Activated naive CD4-positive, alpha-beta T cell (primary cell): ENCODE measurements around the gene NRG3.
"Not testable (repeated sequence)": the region's sequence is repeated elsewhere in the genome, so short reads cannot be mapped to it uniquely, and the experiment has no call there.

Source experiments
- DNase-seq, 4 experiments: peaks; one replicate each; lab custom pipeline; 2025; lab: John Stamatoyannopoulos, UW

NRG3 gene

GRCh38 chr10:81959016-81959415, 84.0 kb downstream of the NRG3 start:
- no peak for DNase-seq

- DNase-seq = no peak
Measured at GRCh38 chr10:81961451-81962184, 86.6 kb downstream of the NRG3 start.

GRCh38 chr10:81963606-81964005, 88.6 kb downstream of the NRG3 start:
- DNase-seq = no peak

GRCh38 chr10:81967716-81968115, 92.7 kb downstream of the NRG3 start:
- no peak for DNase-seq

GRCh38 chr10:81969136-81969535, 94.1 kb downstream of the NRG3 start:
- no peak for DNase-seq

GRCh38 chr10:81978238-81978637, 103.2 kb downstream of the NRG3 start:
- DNase-seq = no peak

- DNase-seq = no peak
Measured at GRCh38 chr10:81981724-81982123, 106.7 kb downstream of the NRG3 start.

- DNase-seq = no peak
Measured at GRCh38 chr10:81984428-81984827, 109.4 kb downstream of the NRG3 start.

GRCh38 chr10:81995254-81995653, 120.3 kb downstream of the NRG3 start:
- DNase-seq = no peak

GRCh38 chr10:81996927-81997326, 121.9 kb downstream of the NRG3 start:
- no peak for DNase-seq

GRCh38 chr10:82020999-82021398, 146.0 kb downstream of the NRG3 start:
- DNase-seq = no peak

GRCh38 chr10:82027711-82028110, 152.7 kb downstream of the NRG3 start:
- DNase-seq = no peak

- DNase-seq = no peak
Measured at GRCh38 chr10:82037076-82037475, 162.1 kb downstream of the NRG3 start.

GRCh38 chr10:82038587-82038986, 163.6 kb downstream of the NRG3 start:
- DNase-seq = no peak

GRCh38 chr10:82040336-82040735, 165.3 kb downstream of the NRG3 start:
- no peak for DNase-seq

GRCh38 chr10:82041018-82041417, 166.0 kb downstream of the NRG3 start:
- no peak for DNase-seq

- DNase-seq = no peak
Measured at GRCh38 chr10:82056391-82056790, 181.4 kb downstream of the NRG3 start.

- DNase-seq = not testable (repeated sequence)
Measured at GRCh38 chr10:82067192-82067591, 192.2 kb downstream of the NRG3 start.

GRCh38 chr10:82068501-82068900, 193.5 kb downstream of the NRG3 start:
- DNase-seq = no peak

- no peak for DNase-seq
Measured at GRCh38 chr10:82071231-82071630, 196.2 kb downstream of the NRG3 start.

GRCh38 chr10:82072124-82072523, 197.1 kb downstream of the NRG3 start:
- DNase-seq = no peak

- no peak for DNase-seq
Measured at GRCh38 chr10:82075605-82076004, 200.6 kb downstream of the NRG3 start.

- DNase-seq = no peak
Measured at GRCh38 chr10:82084496-82084895, 209.5 kb downstream of the NRG3 start.

- no peak for DNase-seq
Measured at GRCh38 chr10:82084904-82085303, 209.9 kb downstream of the NRG3 start.
